ENCODE results near the gene PPP2R2C. TPM values are rescaled to one million over a fixed set of nuclear protein-coding genes. Genes with fewer than 3 reads are reported as not detected.
A peak's percentile ranks its signal among the peaks of the same experiment; 100 is the strongest.

The PPP2R2C gene
- total RNA-seq, 1 experiment from 2014 or later: under 0.01 TPM

DNA sequence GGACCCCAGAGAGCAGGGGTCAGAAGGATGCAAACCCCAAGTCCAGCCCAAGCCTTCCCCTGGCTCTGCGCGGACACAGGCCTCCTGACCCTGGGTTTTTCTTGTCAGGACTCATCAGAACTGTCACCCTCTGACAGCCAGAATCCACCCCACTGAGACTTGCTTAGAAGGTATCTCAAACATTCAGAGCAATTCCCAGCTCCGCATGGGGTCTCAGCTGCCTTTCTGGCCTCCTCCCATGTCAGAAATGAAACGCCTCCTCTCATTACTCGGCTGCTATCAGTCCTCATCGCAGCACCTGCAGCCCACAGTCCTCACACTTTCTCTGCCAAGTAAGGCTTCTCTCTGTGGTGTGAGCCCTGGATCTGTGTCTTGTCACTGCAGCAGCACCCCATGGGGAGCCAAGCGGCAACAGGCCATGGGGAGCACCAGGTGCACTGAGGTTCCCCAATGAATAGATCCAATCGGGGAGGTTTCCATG, 105.0 kb downstream of the PPP2R2C start:
- DNase-seq (ENCODE audit: low read depth): no peak

DNA sequence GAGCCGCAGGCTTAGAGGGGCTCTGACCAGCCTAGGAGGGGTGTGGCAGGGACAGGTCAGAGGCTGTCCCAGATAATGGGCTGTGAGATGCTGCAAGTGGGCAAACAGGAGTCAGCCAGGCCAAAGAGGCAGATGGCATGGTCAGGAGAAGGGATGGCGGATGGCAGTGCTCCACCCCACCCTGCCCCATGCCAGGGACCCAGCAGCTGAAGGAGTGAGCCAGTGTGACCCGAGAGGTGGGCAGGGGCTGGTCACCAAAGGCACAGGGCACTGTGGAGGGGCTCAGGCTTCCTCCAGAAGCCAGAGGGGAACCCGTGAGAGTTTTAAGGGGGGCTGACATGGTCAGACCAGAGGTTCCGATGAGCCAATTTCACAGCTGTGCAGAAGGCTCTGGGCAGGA, 105.8 kb downstream of the PPP2R2C start:
- DNase-seq (ENCODE audit: low read depth): no peak

DNA sequence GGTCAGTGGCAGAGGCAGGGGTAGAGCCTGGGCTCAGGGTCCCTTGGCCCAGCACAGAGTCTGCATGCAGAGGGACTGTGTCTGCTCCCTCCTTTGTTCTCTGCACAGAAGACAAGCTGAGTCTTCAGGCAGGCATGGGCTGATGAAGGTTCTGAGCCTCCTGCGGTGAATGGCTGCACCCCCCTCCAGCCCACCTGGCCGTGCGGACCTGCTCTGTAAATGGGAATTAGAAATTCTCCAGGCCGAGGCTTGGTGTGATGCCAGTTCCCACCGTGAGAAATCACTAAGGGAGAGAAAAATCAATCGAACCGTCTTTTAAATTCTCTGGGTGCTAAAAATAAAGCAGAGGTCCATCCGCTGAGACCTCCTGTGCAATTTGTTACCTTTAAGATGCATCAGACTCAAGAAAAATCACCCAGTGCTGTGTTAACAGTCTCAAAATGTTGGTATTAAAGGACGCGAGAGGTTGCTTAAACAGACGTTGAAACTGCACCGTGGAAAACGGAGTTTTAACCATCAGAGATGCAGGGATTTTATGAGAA, 106.8 kb downstream of the PPP2R2C start:
- DNase-seq (ENCODE audit: low read depth): no peak

DNA sequence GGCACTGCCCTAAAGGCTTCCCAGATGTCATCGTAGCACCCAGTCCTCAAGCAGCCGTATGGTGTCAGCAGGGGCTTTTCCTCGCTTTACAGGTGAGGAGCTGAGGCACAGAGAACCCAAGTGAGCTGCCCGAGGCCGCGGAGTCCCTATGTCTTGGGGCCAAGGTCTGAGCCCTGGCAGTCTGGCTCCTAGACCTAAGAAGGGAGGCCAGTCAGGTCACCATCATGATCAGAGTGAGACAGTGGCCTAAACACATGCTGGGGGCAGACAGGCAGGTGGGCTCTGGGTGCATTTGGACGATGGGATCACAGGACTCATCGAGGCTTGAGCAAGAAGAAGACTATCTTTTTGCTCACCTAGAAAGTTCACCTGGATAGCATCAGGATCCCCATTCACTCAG, 107.8 kb downstream of the PPP2R2C start:
- no peak for DNase-seq (ENCODE audit: low read depth)

DNA sequence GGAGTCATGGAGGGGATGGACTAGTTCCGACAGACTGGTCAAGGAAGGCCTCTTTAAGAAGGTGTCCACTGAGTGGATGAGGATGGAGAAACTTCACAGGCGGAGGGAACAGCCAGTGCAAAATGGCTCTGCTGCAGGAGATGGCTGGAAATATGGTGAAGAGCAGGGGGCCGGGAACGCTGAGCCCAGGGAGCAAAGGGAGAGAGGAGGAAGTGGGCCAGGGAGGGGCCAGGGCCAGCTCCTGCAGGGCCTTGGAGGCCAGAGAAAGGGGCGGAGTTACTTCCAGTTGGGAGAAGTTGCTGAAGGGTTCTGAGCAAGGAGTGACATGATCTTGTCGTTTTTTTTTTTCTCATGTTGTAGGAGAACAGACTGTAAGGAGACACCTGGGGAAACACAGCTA, 108.3 kb downstream of the PPP2R2C start:
- DNase-seq (ENCODE audit: low read depth): no peak

DNA sequence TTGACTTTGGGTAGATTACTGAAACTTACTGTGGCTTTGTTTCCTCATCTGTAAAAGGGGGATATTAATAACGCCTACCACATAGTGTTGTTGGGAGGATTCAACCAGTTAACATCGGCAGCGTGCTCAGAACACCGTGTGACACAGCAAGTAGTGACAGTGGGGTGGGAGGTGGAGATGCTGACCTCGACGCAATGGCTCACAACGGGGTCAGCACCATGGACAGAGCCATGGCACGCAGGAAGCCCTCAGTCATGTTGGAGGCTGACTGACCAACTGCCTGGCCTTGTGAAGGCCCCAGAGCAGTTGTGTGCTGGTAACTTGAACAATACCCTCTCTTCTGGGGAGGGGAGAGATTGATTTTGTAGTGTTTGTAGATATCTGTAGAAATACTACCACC, 109.5 kb downstream of the PPP2R2C start:
- DNase-seq (ENCODE audit: low read depth): peak; percentile 42

DNA sequence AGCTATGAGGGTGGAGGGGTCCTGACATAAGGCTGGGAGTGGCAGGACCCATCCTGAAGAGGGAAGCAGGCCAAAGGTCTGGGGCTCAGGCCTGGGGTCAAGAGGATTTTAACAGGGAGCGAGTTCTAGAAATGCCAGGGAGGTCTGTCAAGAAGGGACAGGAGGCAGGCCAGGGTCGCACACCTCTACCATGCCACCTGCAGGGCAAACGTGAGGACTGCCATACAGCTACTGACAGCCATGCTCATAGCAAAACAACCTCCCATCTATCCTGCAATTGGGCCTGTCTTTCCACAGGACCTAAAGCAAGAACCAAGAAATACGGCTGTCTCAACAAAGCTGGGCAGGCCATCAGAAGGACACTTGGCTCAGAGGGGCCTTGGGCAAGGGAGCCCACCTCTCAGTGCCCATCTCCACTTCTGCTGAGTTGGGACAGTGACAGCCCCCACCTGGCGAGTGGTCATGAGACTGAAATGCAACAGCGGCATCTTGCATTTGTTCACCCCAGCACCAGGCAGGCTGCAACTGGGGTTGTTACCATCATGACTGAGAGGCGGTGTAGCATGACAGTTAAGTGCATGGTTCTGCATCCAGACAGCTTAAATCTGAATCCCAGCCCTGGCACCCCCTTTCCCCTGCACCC, 110.0 kb downstream of the PPP2R2C start:
- DNase-seq (ENCODE audit: low read depth): no peak

DNA sequence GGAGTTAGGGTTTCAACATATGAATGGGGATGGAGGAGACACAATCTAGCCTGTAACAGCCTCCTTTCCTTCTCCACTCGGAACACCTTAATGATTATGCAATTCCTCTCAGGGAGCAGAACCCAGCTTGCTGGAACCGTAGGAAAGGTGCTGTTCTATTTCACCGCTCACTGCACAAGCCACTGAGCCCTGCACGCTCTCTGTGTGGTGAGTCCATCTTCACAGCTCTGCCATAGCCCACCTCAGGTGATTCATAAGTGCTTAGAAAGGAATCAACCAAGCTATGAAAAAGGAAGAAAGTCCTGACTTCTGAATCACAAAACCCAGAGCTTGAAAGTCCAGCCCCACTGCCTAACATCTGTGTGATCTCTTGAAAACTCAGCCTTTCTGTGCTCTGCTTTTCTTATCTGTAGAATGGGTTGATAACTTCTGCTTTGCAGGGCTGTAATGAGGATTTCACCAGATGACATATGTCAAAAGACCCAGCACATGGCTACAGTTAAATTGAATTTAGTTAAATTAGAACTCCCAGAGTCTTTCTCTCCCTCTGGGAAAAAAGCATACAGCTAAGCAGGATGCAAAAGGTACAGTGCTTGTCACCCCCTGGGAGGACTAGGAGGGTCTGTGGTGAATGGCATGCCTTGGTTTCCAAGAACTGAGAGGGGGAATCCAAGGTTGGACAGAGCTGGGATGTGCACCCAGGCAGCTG, 111.2 kb downstream of the PPP2R2C start:
- no peak for DNase-seq (ENCODE audit: low read depth)

DNA sequence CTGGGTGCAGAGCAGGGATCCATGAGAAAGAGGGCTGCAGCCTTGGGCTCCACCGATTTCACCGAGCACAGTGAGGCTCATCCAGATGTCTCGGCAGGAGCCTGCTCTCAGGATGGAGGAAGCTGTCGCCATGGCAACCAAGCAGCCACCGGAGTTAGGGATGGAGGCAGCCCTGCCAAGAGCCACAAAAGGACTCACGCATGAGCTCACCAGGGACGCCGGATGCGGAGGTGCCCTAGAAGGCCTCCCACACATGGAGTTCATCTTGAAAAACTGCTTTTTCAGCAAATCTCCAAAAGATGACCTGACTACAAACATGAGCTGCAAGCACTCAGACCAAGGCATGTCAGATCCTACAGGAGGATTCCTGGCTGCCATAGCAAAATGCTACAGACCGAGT, 112.0 kb downstream of the PPP2R2C start:
- no peak for DNase-seq (ENCODE audit: low read depth)

DNA sequence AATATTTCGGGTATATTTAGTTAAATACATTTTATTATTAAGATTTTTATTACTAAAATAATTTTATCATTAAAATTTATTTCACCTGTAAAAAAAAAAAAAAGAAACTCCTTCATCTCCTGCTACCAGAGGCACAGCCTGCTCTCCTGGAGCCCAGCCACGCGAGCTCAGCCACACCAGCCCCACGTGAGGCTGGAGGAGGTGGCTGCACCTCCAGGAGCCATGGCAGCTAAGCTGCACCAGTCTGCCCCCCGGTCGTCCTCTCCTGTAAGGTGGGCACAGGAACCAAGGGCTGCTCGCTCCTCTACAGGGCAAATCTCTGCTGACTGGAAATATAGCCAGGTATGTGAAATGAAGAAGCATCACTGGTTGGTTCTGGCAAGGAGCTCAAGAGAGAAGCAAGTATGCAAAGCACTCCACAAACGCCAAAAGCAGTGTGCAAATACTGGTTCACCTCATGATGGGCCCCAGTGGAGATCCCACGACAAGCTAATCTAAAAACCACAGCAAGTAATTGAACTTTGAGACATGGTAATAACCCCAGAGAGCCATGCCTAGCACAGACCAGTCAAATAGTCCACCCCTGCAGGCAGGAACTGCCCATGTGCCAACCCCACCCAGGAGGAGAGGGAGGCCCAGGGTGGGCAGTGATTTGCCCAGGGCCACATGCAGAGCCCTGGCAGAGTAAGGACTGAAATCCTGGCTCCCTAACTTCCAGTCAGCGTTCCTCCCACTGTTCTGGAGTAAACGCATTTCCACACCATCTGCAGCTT, 112.7 kb downstream of the PPP2R2C start:
- no peak for DNase-seq (ENCODE audit: low read depth)

DNA sequence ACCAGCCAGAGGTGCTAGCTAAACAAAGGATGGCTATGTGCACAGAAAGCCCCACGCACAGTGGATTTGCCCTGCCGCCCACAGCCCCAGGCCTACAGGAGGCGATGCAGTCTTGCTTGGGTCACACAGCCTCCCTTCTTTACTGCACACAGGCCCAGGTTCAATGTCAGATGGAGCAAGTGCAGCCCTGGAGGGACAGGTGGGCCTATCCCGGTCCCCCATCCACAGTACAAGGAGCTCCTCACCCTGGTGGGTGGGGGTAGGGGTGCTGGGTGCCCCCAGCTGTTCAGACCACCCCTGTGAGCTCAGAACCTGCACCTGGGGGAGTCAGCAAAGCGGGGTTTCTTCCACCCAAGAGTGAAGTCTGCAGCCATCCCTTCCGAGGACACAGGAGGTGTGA, 114.9 kb downstream of the PPP2R2C start:
- no peak for DNase-seq (ENCODE audit: low read depth)

DNA sequence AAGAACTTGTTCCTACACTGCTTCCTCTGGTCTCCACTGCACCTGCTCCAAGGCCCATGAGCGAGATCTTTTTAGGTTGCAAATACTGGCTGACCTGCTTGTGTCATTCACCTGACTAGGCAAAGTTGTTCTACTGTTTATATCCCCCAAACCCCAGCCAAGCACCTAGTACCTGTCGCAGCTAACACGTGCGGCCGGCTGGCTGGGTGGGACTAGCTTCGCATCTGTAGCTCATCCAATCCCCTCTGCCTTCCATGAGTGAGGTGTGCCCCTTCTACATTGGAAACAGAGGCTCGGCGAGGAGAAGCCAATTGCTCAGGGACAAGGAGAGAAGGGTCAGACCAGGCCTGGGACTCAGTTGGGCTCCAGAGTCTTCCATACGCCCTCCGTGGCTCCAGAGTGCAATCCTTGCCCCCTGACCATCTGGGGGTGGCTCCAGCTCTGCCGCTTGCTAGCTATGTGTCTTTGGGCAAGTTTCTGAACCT, 116.3 kb downstream of the PPP2R2C start:
- no peak for DNase-seq (ENCODE audit: low read depth)

DNA sequence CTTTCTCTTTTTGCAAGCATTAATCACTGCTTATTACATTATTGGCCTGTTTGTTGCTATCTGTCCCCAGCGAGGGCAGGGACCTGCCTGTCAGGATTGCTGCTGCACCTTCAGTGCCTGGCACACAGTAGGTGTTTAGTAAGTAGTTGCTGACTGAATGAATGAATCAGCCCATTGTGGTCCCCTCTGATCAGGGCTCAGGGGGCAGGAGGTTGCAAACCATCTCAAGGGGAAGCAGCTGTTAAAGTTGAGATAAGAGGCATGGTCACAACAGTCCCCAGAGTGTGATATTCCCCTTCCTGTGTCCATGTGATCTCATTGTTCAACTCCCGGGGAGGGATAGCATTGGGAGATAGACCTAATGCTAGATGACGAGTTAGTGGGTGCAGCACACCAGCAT, 117.4 kb downstream of the PPP2R2C start:
- no peak for DNase-seq (ENCODE audit: low read depth)

DNA sequence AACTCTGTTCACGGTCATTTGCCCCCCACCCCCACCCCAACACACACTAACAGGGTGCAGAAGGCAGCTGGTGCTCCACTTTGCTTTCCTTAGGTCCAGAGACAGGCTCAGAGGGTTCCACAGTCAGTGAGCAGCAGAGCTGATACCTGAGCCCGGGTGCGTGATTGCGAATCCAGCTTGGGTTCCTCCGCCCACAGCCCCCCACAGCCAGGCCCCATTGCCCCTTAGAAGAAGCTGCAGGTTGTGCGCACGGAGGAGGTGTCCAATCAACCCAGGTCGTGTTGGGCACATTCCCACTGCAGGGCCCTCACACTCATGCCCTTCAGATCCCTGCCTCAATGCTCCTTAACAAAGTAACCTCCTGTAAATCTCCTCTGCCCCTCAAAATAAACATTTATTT, 117.8 kb downstream of the PPP2R2C start:
- DNase-seq (ENCODE audit: low read depth): no peak

DNA sequence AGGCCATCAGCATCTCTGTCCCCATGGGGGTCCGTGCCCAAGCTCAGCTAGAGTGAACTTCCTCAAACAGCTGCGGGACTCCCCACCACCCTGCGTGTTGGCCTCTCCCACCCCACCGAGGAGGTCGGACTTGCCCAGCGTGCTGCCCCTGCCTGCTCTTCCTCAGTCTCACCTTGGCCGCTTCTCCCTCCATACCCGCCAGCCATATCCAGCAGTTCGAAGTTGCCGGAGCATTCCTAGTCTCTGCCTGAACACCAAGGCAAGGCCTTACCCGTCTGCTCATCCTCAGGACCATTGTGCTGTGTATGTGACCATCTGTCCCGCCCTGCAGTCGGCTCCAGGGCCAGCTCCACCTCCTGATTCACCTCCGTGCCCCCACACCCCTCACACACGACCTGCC, 118.3 kb downstream of the PPP2R2C start:
- DNase-seq (ENCODE audit: low read depth): no peak

DNA sequence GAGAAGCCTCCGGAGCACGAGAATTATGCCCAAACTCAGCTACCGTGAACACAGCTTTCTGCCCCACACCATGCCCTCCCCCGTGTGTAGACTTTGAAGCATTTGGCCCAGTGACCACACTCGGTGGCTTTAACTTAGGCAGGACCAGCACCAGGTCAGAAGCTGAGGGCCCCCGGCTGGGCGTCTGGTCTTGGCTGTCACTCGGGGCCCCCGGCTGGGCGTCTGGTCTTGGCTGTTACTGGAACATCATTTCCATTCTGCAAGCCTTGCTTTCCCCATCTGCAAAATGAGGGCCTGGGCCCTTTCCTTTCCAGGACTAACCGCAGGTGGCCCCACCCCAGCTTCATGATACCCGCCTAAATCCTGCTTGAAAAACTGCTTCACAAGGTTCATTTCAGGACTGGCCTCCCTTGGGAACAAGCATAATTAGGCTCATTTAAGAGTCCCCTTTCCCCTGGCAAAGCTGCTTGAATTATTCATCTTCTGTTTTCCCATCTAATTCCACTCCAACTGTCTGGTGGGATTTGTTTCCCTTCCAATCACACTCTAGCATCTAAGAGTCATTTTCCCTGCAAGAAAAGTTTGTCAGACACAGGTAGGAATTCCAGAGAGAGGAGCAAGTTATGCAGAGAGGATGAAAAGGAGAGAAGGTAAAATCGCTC, 120.3 kb downstream of the PPP2R2C start:
- DNase-seq (ENCODE audit: low read depth): no peak

DNA sequence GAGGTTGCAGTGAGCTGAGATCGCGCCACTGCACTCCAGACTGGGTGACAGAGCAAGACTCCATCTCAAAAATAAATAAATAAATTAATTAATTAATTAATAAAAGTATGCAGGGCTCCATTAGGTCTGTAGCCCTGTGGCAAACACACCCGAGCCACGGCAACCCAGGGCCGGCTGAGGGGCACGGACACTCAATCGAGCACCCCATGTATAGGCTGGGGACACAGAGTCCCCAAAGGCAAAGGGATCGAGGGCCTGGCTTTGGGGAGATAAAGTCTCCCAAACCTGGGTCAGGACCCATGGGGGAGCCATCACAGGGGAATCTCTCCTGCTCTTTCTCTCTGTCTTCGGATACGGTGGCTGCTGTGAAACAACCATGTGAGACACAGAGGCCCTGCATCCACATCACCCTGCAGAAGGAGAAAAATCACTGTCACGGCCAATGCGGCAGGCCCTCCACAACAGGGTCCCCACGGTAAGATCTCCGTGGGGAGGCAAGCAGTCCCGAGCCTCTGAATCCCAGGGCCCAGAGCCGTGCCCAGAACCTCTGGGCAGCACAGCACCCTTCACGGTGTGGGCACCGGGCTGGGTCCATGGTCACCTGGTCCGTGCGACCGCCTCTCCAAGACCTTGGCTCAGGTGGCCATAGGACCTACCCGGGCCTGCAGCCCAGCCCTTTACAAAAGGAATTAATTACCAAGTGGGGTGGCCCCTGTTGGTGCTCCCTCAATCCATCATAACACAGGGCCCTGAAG, 121.0 kb downstream of the PPP2R2C start:
- DNase-seq (ENCODE audit: low read depth): no peak

DNA sequence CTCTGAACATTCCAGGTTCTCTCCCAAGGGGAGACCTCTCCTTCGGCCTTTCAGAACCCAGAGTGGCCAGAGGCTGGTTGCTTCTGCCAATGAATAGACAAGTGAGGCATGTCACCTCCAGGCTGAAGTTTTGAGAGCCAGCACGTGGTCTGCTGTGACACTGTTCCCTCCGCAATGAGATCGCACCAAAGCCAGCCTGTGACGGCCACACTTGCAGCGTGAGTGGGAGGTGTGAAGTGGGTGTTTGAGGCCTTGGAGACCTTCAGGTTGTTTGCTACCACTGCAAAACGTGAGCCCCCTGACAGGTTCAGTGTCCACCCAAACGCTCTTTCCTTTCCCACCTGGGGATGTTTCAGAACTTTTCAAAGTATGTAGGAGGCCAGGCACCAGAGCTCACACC, 121.8 kb downstream of the PPP2R2C start:
- no peak for DNase-seq (ENCODE audit: low read depth)

DNA sequence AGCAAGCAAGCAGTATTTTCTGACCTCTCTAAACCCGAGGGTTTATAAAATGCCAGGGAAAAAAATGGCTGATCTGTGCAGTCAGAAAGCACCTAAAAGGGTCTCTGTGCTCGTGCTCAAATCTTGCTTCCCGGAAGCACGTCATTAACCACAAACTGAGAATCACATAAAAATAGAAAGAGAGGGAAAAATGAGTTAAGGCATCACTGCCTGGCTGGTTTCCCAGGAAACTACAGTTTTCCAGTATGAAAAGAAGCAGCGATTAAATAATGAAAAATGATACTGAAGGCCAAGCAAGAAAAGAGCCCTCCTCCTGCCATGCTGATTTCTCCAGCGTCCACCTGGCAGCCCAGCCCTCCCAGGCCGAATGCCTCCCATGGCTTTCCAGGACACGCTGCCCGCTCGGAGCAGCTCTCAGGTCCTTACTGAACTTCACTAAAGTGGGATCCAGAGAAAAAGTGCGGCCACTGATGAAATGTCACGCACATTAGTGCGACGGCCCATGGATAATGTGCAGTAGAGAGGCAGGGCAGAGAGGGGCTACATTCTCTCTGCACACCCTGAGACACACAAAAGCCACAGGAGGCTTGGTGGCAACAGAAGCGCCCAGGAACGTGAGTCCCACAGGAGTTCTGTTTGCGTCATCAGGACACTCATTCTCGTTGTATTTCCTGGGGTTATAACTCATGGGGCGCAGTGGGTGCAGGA, 122.4 kb downstream of the PPP2R2C start:
- peak; percentile 32 for DNase-seq (ENCODE audit: low read depth)

DNA sequence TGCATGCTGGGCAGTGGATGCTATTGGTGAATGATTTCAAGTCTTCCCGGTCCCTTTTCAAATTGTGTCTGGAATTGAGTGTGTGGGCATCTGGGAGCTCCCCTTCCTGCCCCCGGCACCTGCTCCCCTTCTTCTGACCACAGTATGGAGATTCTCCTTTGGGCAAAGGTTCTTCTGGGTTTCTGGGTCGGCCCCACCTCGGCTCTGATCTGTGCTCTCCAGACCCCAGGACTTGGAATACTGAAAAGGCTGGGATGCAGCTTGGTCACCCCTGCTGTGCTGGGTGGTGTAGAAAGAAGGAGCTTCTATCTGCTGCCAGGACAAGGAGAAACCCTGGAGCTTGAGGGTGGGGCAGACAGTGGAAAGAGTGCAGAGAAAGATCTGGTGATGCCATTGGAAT, 124.0 kb downstream of the PPP2R2C start:
- DNase-seq (ENCODE audit: low read depth): no peak
